ENCODE data around the gene MRPL34.

Gene MRPL34

GRCh38 chr19:17321655-17322489 lies 16.2 kb downstream of the MRPL34 start:
- Histone ChIP-seq H3K9ac (no peak overlapping the region), H3K27ac (no peak overlapping the region), H3K36me3 (ENCODE audit: control insufficient read depth, insufficient read depth, low read length) (no peaks in the 10 kb centered on the region), H3K4me2 (ENCODE audit: low read length) (no peak overlapping the region), H3K4me3 (ENCODE audit: low read depth, low read length) (no peak overlapping the region), H3K4me1 (no peaks in the 10 kb centered on the region), H3K79me2 (no peaks in the 10 kb centered on the region), H3K9me3 (ENCODE audit: control insufficient read depth, low read length) (no peaks in the 10 kb centered on the region), H2AFZ (no peak overlapping the region), H3K27me3 (ENCODE audit: control insufficient read depth, insufficient read depth, low read length) (no peaks in the 10 kb centered on the region)
- TF ChIP-seq CTCF (IDR thresholded peaks at IDR 0.05): no peak

- H3K27ac ChIP-seq: no peak overlapping the region
- H3K36me3 ChIP-seq (ENCODE audit: control insufficient read depth, insufficient read depth, low read length): no peaks in the 10 kb centered on the region
- H3K4me1 ChIP-seq: no peaks in the 10 kb centered on the region
Observed at GRCh38 chr19:17322854-17323253, 17.2 kb downstream of the MRPL34 start.

DNA sequence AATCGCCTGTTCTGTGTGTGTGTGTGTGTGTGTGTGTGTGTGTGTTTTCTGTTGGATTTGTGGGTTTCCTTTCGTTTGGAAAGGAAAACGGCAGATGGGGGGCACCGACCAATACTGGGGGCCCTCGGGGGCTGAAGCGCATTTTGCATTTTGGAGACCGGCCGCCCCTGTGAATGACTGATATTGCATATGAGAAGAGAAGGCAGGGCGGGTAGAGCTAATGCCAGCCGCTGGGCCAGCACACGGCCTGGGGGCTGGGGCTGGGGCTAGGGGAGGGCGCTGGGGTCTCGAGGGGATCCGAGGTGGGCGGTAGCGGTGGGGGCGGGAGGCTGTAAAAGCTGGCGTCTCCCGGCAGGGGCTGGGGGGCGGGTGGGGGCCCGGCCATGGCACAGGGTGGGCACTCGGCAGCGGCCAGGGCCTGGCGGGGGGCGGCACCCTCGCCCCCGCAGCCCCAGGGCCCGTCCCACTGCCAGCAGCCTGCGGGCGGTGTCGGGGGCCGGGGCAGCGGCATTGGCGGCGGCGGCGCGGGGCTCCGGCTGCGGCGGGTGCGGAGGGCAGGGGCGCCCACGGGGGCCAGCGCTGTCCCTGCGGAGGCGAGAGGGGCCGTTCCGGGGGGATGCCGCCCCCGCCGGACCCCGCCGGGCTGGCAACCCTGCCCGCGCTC lies 17.8 kb downstream of the MRPL34 start:
- H3K4me1 ChIP-seq: no peaks in the 10 kb centered on the region
- H3K4me3 ChIP-seq (ENCODE audit: low read depth, low read length): no peak overlapping the region
- no peaks in the 10 kb centered on the region for H3K79me2 ChIP-seq
- H3K9me3 ChIP-seq (ENCODE audit: control insufficient read depth, low read length): no peaks in the 10 kb centered on the region
- no peak overlapping the region for H3K9ac ChIP-seq
- TF ChIP-seq CTCF (IDR thresholded peaks at IDR 0.05): no peak
- H2AFZ ChIP-seq: no peak overlapping the region
- H3K36me3 ChIP-seq (ENCODE audit: control insufficient read depth, insufficient read depth, low read length): no peaks in the 10 kb centered on the region
- no peak overlapping the region for H3K4me2 ChIP-seq (ENCODE audit: low read length)
- H3K27ac ChIP-seq: no peak overlapping the region
- no peaks in the 10 kb centered on the region for H3K27me3 ChIP-seq (ENCODE audit: control insufficient read depth, insufficient read depth, low read length)

More at GRCh38 chr19:17322854-17323253, 17.2 kb downstream of the MRPL34 start:
- TF ChIP-seq CTCF (IDR thresholded peaks at IDR 0.05): no peak
- Histone ChIP-seq H2AFZ (no peak overlapping the region), H3K4me3 (ENCODE audit: low read depth, low read length) (no peak overlapping the region), H3K9ac (no peak overlapping the region), H3K4me2 (ENCODE audit: low read length) (no peak overlapping the region), H3K27me3 (ENCODE audit: control insufficient read depth, insufficient read depth, low read length) (no peaks in the 10 kb centered on the region), H3K79me2 (no peaks in the 10 kb centered on the region), H3K9me3 (ENCODE audit: control insufficient read depth, low read length) (no peaks in the 10 kb centered on the region)

DNA sequence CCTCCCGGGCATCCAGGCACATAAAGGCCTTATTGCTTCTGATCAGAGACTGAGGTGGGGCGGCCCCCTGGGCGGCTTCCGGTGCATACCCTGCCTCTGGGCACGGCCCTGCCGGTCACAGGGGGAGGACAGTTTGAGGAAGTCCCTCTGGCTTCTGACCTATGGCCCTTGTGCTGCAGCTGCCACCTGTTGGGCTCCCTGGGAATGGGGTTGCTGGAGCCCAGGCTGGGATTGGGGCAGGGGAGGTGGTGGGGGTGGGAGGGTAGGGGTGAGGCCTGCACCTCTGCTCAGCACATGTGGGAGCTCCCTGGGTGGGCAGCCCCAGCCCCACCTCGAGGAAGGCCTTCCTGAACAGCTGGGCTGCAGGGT lies 18.3 kb downstream of the MRPL34 start:
- H3K36me3 ChIP-seq (ENCODE audit: control insufficient read depth, insufficient read depth, low read length): no peaks in the 10 kb centered on the region
- H3K79me2 ChIP-seq: no peaks in the 10 kb centered on the region
- no peaks in the 10 kb centered on the region for H3K9me3 ChIP-seq (ENCODE audit: control insufficient read depth, low read length)
- H3K27ac ChIP-seq: no peak overlapping the region
- no peak for TF ChIP-seq CTCF (IDR thresholded peaks at IDR 0.05)
- H2AFZ ChIP-seq: no peak overlapping the region
- no peak overlapping the region for H3K4me2 ChIP-seq (ENCODE audit: low read length)
- H3K9ac ChIP-seq: no peak overlapping the region
- H3K4me3 ChIP-seq (ENCODE audit: low read depth, low read length): no peak overlapping the region
- no peaks in the 10 kb centered on the region for H3K4me1 ChIP-seq
- H3K27me3 ChIP-seq (ENCODE audit: control insufficient read depth, insufficient read depth, low read length): no peaks in the 10 kb centered on the region

All from parathyroid adenoma (tissue), 2 donors.